ENCODE measurements around the gene AIFM3. TPM values are rescaled to one million over a fixed set of nuclear protein-coding genes. Genes with fewer than 3 reads are reported as not detected.

AIFM3 gene
- total RNA-seq, 1 experiment from 2014 or later, result 2.6 TPM

DNA sequence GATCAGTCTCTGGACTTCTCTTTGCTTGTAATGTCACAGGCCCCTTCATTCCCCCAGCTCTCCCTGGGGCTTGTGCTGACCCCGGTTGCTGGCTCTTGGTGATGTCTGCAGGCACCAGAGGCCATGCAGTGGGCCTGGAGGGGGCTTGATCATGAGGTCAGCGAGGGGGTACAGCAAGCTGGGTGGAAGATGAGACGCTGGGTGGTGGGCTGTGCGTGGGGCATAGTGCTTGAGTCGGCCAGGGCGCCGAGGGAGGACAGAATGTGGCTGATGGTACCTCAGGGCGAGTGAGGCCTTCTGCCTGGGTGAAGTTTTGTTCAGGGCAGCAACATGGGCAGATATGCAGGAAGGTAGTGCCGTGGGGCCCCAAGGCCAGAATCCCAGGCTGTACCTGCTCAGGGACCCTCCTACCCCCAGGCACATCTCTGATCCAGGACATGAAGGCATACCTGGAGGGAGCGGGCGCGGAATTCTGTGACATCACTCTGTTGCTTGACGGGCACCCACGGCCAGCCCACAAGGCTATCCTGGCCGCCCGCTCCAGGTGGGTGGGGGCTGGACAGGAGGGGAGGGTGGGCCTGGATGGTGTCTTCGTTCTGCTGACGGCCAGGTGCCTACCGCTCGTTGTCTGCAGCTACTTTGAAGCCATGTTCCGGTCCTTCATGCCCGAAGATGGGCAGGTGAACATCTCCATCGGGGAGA is 28.4 kb downstream of the AIFM3 start:
- H3K4me3 Mint-ChIP-seq, result no peak overlapping the region
- DNase-seq (ENCODE audit: low spot score), result no peak
- POLR2A ChIA-PET, result no interaction called here
- CTCF ChIA-PET, result no interaction called here
- H3K27me3 Mint-ChIP-seq (ENCODE audit: low read depth), result no peaks in the 10 kb centered on the region
- no peaks in the 10 kb centered on the region for H3K9me3 Mint-ChIP-seq
- H3K36me3 Mint-ChIP-seq, result no peaks in the 10 kb centered on the region
- no peaks in the 10 kb centered on the region for H3K4me1 Mint-ChIP-seq
- H3K27ac Mint-ChIP-seq, result no peak overlapping the region
- TF ChIP-seq GTF2I (CRISPR knock-in tag; conservative IDR thresholded peaks at IDR 0.05) (no peak), JAZF1 (CRISPR knock-in tag; IDR thresholded peaks at IDR 0.05) (no peak), NFE2L1 (CRISPR knock-in tag; IDR thresholded peaks at IDR 0.05) (no peak), ESRRA (CRISPR knock-in tag; IDR thresholded peaks at IDR 0.05; ENCODE audit: borderline replicate concordance) (no peak), ZNF416 (CRISPR knock-in tag; IDR thresholded peaks at IDR 0.05) (no peak), MXD4 (CRISPR knock-in tag; IDR thresholded peaks at IDR 0.05; ENCODE audit: borderline replicate concordance) (no peak)
- TF ChIP-seq, protein P1, sequence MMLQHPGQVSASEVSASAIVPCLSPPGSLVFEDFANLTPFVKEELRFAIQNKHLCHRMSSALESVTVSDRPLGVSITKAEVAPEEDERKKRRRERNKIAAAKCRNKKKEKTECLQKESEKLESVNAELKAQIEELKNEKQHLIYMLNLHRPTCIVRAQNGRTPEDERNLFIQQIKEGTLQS (CRISPR knock-in tag; conservative IDR thresholded peaks at IDR 0.05), result no peak
- TF ChIP-seq, protein P2, sequence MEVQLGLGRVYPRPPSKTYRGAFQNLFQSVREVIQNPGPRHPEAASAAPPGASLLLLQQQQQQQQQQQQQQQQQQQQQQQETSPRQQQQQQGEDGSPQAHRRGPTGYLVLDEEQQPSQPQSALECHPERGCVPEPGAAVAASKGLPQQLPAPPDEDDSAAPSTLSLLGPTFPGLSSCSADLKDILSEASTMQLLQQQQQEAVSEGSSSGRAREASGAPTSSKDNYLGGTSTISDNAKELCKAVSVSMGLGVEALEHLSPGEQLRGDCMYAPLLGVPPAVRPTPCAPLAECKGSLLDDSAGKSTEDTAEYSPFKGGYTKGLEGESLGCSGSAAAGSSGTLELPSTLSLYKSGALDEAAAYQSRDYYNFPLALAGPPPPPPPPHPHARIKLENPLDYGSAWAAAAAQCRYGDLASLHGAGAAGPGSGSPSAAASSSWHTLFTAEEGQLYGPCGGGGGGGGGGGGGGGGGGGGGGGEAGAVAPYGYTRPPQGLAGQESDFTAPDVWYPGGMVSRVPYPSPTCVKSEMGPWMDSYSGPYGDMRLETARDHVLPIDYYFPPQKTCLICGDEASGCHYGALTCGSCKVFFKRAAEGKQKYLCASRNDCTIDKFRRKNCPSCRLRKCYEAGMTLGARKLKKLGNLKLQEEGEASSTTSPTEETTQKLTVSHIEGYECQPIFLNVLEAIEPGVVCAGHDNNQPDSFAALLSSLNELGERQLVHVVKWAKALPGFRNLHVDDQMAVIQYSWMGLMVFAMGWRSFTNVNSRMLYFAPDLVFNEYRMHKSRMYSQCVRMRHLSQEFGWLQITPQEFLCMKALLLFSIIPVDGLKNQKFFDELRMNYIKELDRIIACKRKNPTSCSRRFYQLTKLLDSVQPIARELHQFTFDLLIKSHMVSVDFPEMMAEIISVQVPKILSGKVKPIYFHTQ (CRISPR knock-in tag; IDR thresholded peaks at IDR 0.05), result no peak
- TF ChIP-seq, protein P3, sequence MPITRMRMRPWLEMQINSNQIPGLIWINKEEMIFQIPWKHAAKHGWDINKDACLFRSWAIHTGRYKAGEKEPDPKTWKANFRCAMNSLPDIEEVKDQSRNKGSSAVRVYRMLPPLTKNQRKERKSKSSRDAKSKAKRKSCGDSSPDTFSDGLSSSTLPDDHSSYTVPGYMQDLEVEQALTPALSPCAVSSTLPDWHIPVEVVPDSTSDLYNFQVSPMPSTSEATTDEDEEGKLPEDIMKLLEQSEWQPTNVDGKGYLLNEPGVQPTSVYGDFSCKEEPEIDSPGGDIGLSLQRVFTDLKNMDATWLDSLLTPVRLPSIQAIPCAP (CRISPR knock-in tag; IDR thresholded peaks at IDR 0.05), result no peak
- ATAC-seq, result no peak

DNA sequence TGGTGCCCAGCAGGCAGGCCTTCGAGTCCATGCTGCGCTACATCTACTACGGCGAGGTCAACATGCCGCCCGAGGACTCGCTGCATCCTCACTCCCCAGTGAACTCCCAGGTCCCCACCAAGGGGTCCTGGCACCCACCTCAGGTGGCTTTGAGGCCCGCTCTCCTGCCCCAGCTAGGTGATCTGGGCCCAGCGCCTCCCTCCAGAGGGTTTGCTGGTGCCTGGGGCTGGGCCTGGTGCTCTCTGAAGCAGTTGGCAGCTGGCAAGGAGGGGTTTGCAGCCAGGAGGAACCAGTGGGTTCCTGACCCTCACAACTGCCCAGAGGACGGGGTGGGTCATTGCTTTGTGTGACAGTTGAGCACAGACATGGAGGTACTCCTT is 29.0 kb downstream of the AIFM3 start:
- CTCF ChIA-PET, result no interaction called here
- no peak for TF ChIP-seq ZBTB21 (CRISPR knock-in tag; IDR thresholded peaks at IDR 0.05; ENCODE audit: borderline replicate concordance)
- TF ChIP-seq, protein P4, sequence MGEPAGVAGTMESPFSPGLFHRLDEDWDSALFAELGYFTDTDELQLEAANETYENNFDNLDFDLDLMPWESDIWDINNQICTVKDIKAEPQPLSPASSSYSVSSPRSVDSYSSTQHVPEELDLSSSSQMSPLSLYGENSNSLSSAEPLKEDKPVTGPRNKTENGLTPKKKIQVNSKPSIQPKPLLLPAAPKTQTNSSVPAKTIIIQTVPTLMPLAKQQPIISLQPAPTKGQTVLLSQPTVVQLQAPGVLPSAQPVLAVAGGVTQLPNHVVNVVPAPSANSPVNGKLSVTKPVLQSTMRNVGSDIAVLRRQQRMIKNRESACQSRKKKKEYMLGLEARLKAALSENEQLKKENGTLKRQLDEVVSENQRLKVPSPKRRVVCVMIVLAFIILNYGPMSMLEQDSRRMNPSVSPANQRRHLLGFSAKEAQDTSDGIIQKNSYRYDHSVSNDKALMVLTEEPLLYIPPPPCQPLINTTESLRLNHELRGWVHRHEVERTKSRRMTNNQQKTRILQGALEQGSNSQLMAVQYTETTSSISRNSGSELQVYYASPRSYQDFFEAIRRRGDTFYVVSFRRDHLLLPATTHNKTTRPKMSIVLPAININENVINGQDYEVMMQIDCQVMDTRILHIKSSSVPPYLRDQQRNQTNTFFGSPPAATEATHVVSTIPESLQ (CRISPR knock-in tag; IDR thresholded peaks at IDR 0.05), result no peak
- TF ChIP-seq ZNF138 (CRISPR knock-in tag; conservative IDR thresholded peaks at IDR 0.05), result no peak
- no peak for TF ChIP-seq ELF4 (CRISPR knock-in tag; IDR thresholded peaks at IDR 0.05; ENCODE audit: low read depth)
- TF ChIP-seq FOXP1 (CRISPR knock-in tag; IDR thresholded peaks at IDR 0.05; ENCODE audit: borderline replicate concordance), result no peak
- no peak for TF ChIP-seq ZNF423 (CRISPR knock-in tag; IDR thresholded peaks at IDR 0.05)
- TF ChIP-seq ZNF219 (CRISPR knock-in tag; IDR thresholded peaks at IDR 0.05; ENCODE audit: borderline replicate concordance), result no peak
- TF ChIP-seq ZNF121 (CRISPR knock-in tag; IDR thresholded peaks at IDR 0.05), result no peak
- no peak for TF ChIP-seq EMX1 (CRISPR knock-in tag; IDR thresholded peaks at IDR 0.05)
- TF ChIP-seq NFATC4 (CRISPR knock-in tag; IDR thresholded peaks at IDR 0.05), result no peak
- TF ChIP-seq, protein P5, sequence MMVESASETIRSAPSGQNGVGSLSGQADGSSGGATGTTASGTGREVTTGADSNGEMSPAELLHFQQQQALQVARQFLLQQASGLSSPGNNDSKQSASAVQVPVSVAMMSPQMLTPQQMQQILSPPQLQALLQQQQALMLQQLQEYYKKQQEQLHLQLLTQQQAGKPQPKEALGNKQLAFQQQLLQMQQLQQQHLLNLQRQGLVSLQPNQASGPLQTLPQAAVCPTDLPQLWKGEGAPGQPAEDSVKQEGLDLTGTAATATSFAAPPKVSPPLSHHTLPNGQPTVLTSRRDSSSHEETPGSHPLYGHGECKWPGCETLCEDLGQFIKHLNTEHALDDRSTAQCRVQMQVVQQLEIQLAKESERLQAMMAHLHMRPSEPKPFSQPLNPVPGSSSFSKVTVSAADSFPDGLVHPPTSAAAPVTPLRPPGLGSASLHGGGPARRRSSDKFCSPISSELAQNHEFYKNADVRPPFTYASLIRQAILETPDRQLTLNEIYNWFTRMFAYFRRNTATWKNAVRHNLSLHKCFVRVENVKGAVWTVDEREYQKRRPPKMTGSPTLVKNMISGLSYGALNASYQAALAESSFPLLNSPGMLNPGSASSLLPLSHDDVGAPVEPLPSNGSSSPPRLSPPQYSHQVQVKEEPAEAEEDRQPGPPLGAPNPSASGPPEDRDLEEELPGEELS (CRISPR knock-in tag; IDR thresholded peaks at IDR 0.05), result no peak
- TF ChIP-seq SP1 (CRISPR knock-in tag; conservative IDR thresholded peaks at IDR 0.05), result no peak
- TF ChIP-seq RELA (CRISPR knock-in tag; IDR thresholded peaks at IDR 0.05; ENCODE audit: borderline replicate concordance), result no peak
- TF ChIP-seq TEAD1 (CRISPR knock-in tag; IDR thresholded peaks at IDR 0.05), result no peak
- TF ChIP-seq, protein P6, sequence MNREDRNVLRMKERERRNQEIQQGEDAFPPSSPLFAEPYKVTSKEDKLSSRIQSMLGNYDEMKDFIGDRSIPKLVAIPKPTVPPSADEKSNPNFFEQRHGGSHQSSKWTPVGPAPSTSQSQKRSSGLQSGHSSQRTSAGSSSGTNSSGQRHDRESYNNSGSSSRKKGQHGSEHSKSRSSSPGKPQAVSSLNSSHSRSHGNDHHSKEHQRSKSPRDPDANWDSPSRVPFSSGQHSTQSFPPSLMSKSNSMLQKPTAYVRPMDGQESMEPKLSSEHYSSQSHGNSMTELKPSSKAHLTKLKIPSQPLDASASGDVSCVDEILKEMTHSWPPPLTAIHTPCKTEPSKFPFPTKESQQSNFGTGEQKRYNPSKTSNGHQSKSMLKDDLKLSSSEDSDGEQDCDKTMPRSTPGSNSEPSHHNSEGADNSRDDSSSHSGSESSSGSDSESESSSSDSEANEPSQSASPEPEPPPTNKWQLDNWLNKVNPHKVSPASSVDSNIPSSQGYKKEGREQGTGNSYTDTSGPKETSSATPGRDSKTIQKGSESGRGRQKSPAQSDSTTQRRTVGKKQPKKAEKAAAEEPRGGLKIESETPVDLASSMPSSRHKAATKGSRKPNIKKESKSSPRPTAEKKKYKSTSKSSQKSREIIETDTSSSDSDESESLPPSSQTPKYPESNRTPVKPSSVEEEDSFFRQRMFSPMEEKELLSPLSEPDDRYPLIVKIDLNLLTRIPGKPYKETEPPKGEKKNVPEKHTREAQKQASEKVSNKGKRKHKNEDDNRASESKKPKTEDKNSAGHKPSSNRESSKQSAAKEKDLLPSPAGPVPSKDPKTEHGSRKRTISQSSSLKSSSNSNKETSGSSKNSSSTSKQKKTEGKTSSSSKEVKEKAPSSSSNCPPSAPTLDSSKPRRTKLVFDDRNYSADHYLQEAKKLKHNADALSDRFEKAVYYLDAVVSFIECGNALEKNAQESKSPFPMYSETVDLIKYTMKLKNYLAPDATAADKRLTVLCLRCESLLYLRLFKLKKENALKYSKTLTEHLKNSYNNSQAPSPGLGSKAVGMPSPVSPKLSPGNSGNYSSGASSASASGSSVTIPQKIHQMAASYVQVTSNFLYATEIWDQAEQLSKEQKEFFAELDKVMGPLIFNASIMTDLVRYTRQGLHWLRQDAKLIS (CRISPR knock-in tag; IDR thresholded peaks at IDR 0.05; ENCODE audit: borderline replicate concordance), result no peak
- DNase-seq (ENCODE audit: low spot score), result no peak

More for the DNA sequence above, 29.0 kb downstream of the AIFM3 start:
- H3K27ac Mint-ChIP-seq, result no peak overlapping the region
- H3K27me3 Mint-ChIP-seq (ENCODE audit: low read depth), result no peaks in the 10 kb centered on the region
- no peak overlapping the region for H3K4me3 Mint-ChIP-seq
- no peaks in the 10 kb centered on the region for H3K36me3 Mint-ChIP-seq
- POLR2A ChIA-PET, result interaction anchor here (0.6 kb wide), 1 partner anchor 1125 kb away, joined by 4 read pairs; no protein-coding TSS in a partner anchor
- no peaks in the 10 kb centered on the region for H3K9me3 Mint-ChIP-seq
- peaks cover 4% of the 10 kb centered on the region; the same call in 1 of the 2 replicates for H3K4me1 Mint-ChIP-seq
- ATAC-seq, result no peak

Measured in WTC11 (cell line).